ENCODE measurements around the gene TBC1D17.

DNA sequence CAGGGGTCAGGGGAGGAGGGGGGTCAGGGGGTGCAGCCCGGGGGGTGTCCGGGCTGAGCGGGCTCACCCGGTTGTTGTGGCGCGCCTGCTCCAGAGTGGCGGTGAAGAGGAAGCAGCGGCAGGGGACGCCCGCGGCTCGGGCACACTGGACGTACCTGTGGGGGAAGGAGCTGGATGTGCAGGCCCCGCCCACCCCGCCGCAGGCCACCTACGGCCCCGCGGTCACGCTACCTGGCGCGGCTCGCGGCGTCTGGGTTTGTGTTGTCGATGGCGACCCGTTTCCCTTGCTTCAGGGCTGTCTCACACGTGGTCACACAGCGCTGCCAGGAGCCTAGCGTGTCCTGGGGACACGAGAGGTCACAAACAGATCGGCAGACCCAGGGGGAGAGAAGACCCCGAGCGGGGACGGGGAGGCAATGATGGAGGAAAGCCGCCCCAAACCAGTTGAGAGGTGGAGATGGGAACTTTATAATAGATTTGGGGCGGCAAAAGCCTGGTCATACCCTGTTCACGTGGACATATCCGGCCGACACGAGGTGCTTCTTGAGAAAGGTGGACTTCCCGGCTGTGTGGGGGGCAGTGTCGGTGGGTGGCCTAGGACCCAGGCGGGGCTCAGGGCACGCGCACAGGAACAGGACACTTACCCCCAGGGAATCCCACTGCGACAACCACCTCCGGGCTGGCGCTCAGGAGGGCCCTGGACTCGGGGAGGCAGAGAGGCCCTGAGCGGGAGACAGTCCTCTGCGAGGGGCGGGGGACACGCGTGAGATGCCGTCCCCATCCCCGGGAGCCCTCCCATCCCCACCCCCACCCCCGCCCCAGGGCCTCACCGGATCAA, 15.7 kb upstream of the TBC1D17 start:
- TF ChIP-seq, protein P1, sequence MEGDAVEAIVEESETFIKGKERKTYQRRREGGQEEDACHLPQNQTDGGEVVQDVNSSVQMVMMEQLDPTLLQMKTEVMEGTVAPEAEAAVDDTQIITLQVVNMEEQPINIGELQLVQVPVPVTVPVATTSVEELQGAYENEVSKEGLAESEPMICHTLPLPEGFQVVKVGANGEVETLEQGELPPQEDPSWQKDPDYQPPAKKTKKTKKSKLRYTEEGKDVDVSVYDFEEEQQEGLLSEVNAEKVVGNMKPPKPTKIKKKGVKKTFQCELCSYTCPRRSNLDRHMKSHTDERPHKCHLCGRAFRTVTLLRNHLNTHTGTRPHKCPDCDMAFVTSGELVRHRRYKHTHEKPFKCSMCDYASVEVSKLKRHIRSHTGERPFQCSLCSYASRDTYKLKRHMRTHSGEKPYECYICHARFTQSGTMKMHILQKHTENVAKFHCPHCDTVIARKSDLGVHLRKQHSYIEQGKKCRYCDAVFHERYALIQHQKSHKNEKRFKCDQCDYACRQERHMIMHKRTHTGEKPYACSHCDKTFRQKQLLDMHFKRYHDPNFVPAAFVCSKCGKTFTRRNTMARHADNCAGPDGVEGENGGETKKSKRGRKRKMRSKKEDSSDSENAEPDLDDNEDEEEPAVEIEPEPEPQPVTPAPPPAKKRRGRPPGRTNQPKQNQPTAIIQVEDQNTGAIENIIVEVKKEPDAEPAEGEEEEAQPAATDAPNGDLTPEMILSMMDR (IDR thresholded peaks at IDR 0.05): no peak
- TF ChIP-seq POLR2A (IDR thresholded peaks at IDR 0.05): no peak
- TF ChIP-seq EP300 (IDR thresholded peaks at IDR 0.05): no peak
